HepG2 (cell line): ENCODE data around the gene E2F3. TPM values are rescaled to one million over a fixed set of nuclear protein-coding genes. Genes with fewer than 3 reads are reported as not detected.
A peak's percentile ranks its signal among the peaks of the same experiment; 100 is the strongest.

Source experiments
- FOXC1 ChIP-seq: sonication (generic); formaldehyde crosslinking; IDR thresholded peaks from 2 replicates; pipeline ENCODE4 v1.8.0; 2022; ENCODE audit warnings: mild to moderate bottlenecking, missing genetic modification reagents, borderline replicate concordance
- GATAD2A ChIP-seq: IDR thresholded peaks from 2 replicates; pipeline ENCODE4 v1.6.1; 2016
- GLMP ChIP-seq: sonication (generic); formaldehyde crosslinking; IDR thresholded peaks from 2 replicates; pipeline ENCODE4 v1.9.0; 2021; ENCODE audit warnings: missing genetic modification reagents, mild to moderate bottlenecking, borderline replicate concordance
- HNRNPL ChIP-seq: fragments of 200-400 bp; formaldehyde crosslinking; IDR thresholded peaks from 2 replicates; pipeline ENCODE4 v1.6.1; 2017; ENCODE audit warnings: mild to moderate bottlenecking, low read depth, low read length
- MBD4 ChIP-seq: IDR thresholded peaks from 2 replicates; pipeline ENCODE4 v1.6.1; 2012; ENCODE audit warnings: low read length, inconsistent platforms, borderline replicate concordance
- MEIS1 ChIP-seq: sonication (generic); formaldehyde crosslinking; IDR thresholded peaks from 2 replicates; pipeline ENCODE4 v1.9.0; 2021; ENCODE audit warnings: mild to moderate bottlenecking, missing genetic modification reagents, moderate library complexity, borderline replicate concordance
- MEIS2 ChIP-seq: sonication (generic); formaldehyde crosslinking; IDR thresholded peaks from 2 replicates; pipeline ENCODE4 v1.9.0; 2021; ENCODE audit warnings: mild to moderate bottlenecking, missing genetic modification reagents
- NCOR1 ChIP-seq: fragments of 200-600 bp; sonication (generic); IDR thresholded peaks from 2 replicates; pipeline ENCODE4 v1.7.0; 2017; ENCODE audit warnings: antibody characterized with exemption, low read length, borderline replicate concordance
- NKX3-1 ChIP-seq: sonication (generic); formaldehyde crosslinking; IDR thresholded peaks from 2 replicates; pipeline ENCODE4 v1.5.0; 2020; ENCODE audit warnings: missing genetic modification reagents
- ONECUT2 ChIP-seq: sonication (generic); formaldehyde crosslinking; IDR thresholded peaks from 2 replicates; pipeline ENCODE4 v1.4.0; 2020; ENCODE audit warnings: missing genetic modification reagents
- SETDB1 ChIP-seq: sonication (generic); formaldehyde crosslinking; IDR thresholded peaks from 2 replicates; pipeline ENCODE4 v1.5.1; 2020; ENCODE audit warnings: missing genetic modification reagents, mild to moderate bottlenecking, borderline replicate concordance
- TEF ChIP-seq: sonication (generic); formaldehyde crosslinking; IDR thresholded peaks from 2 replicates; pipeline ENCODE4 v1.5.0; 2020; ENCODE audit warnings: missing genetic modification reagents
- ZFP36L2 ChIP-seq: sonication (generic); formaldehyde crosslinking; IDR thresholded peaks from 2 replicates; pipeline ENCODE4 v1.4.0; 2020; ENCODE audit warnings: missing genetic modification reagents
- ZFY ChIP-seq: sonication (generic); formaldehyde crosslinking; IDR thresholded peaks from 2 replicates; pipeline ENCODE4 v1.4.0; 2020; ENCODE audit warnings: missing genetic modification reagents
- ZNF296 ChIP-seq: sonication (generic); formaldehyde crosslinking; conservative IDR thresholded peaks from 2 replicates; pipeline ENCODE4 v1.5.0; 2020; ENCODE audit warnings: mild to moderate bottlenecking, missing genetic modification reagents
- ZNF337 ChIP-seq: sonication (generic); formaldehyde crosslinking; IDR thresholded peaks from 2 replicates; pipeline ENCODE4 v1.5.1; 2020; ENCODE audit warnings: missing genetic modification reagents, low read depth, mild to moderate bottlenecking, borderline replicate concordance
- ZNF598 ChIP-seq: sonication (generic); formaldehyde crosslinking; IDR thresholded peaks from 2 replicates; pipeline ENCODE4 v1.5.1; 2020; ENCODE audit warnings: mild to moderate bottlenecking, missing genetic modification reagents, borderline replicate concordance
- ZNF7 ChIP-seq: IDR thresholded peaks from 2 replicates; pipeline ENCODE4 v1.6.1; 2016; ENCODE audit warnings: missing biosample characterization, missing genetic modification reagents
- ZNF740 ChIP-seq: sonication (generic); formaldehyde crosslinking; IDR thresholded peaks from 2 replicates; pipeline ENCODE4 v1.4.0; 2020; ENCODE audit warnings: missing genetic modification reagents
- ZNF772 ChIP-seq: sonication (generic); formaldehyde crosslinking; IDR thresholded peaks from 2 replicates; pipeline ENCODE4 v1.5.0; 2020; ENCODE audit warnings: mild to moderate bottlenecking, missing genetic modification reagents
- polyA plus RNA-seq, 8 experiments: library from polyadenylated mRNA; depleted of rRNA in 3 of 8; stranded (reverse) in 7 of 8; unstranded in 1 of 8; fragments of >200 nt; fragmentation: Illumina TruSeq in 4 of 8; extraction: Trizol in 4 of 8; gene quantifications; 2 replicates each; pipeline versions ENCODE4 v1.2.1 to v1.2.3, GENCODE V29; 2011 to 2016; ENCODE audit warnings: low read depth in 4 of 8, missing spikeins in 1 of 8, mixed read lengths in 1 of 8; ENCODE audit not compliant: insufficient read depth in 1 of 8
- total RNA-seq, 5 experiments: library from RNA; depleted of rRNA; stranded (reverse); fragments of >200 nt; fragmentation: Illumina TruSeq; extraction: Trizol; gene quantifications; 2 replicates each; pipeline ENCODE4 v1.2.3, GENCODE V29; 2016; ENCODE audit warnings: low read depth in 1 of 5
- TF ChIP-seq, protein P1 (sequence below): IDR thresholded peaks from 2 replicates; pipeline ENCODE4 v1.4.0; 2020; ENCODE audit warnings: mild to moderate bottlenecking, missing genetic modification reagents
- TF ChIP-seq, protein P2 (sequence below): sonication (generic); formaldehyde crosslinking; conservative IDR thresholded peaks from 2 replicates; pipeline ENCODE4 v1.4.0; 2020; ENCODE audit warnings: mild to moderate bottlenecking, missing genetic modification reagents, moderate library complexity

E2F3 gene
- total and polyA plus RNA-seq, 2 of the 13 experiments (the other 11 are each of a cell fraction or from before 2014, with no cell fraction given), result 8.5 to 12.7 TPM

GRCh38 chr6:20427856-20428255, 26.2 kb downstream of the E2F3 start (continued):
- TF ChIP-seq MEIS1 (CRISPR knock-in tag) (no peak), NKX3-1 (no peak), ZNF598 (CRISPR knock-in tag) (0 out of 2 replicates have a peak, but pooled peaks have one; percentile 5), SETDB1 (CRISPR knock-in tag) (no peak), ZFY (CRISPR knock-in tag) (peak; percentile 17; the same call in 1 of the 2 replicates), FOXC1 (CRISPR knock-in tag) (0 out of 2 replicates have a peak, but pooled peaks have one; percentile 12), GATAD2A (CRISPR knock-in tag) (0 out of 2 replicates have a peak, but pooled peaks have one; percentile 21), ZFP36L2 (CRISPR knock-in tag) (no peak), MEIS2 (no peak), MBD4 (no peak), ZNF740 (CRISPR knock-in tag) (no peak), ZNF296 (CRISPR knock-in tag) (no peak), HNRNPL (no peak), ZNF772 (CRISPR knock-in tag) (no peak), ONECUT2 (CRISPR knock-in tag) (no peak), GLMP (CRISPR knock-in tag) (no peak), TEF (CRISPR knock-in tag) (no peak), ZNF7 (no peak), ZNF337 (no peak), NCOR1 (no peak)
- TF ChIP-seq, protein P1, sequence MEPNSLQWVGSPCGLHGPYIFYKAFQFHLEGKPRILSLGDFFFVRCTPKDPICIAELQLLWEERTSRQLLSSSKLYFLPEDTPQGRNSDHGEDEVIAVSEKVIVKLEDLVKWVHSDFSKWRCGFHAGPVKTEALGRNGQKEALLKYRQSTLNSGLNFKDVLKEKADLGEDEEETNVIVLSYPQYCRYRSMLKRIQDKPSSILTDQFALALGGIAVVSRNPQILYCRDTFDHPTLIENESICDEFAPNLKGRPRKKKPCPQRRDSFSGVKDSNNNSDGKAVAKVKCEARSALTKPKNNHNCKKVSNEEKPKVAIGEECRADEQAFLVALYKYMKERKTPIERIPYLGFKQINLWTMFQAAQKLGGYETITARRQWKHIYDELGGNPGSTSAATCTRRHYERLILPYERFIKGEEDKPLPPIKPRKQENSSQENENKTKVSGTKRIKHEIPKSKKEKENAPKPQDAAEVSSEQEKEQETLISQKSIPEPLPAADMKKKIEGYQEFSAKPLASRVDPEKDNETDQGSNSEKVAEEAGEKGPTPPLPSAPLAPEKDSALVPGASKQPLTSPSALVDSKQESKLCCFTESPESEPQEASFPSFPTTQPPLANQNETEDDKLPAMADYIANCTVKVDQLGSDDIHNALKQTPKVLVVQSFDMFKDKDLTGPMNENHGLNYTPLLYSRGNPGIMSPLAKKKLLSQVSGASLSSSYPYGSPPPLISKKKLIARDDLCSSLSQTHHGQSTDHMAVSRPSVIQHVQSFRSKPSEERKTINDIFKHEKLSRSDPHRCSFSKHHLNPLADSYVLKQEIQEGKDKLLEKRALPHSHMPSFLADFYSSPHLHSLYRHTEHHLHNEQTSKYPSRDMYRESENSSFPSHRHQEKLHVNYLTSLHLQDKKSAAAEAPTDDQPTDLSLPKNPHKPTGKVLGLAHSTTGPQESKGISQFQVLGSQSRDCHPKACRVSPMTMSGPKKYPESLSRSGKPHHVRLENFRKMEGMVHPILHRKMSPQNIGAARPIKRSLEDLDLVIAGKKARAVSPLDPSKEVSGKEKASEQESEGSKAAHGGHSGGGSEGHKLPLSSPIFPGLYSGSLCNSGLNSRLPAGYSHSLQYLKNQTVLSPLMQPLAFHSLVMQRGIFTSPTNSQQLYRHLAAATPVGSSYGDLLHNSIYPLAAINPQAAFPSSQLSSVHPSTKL (CRISPR knock-in tag), result no peak
- TF ChIP-seq, protein P2, sequence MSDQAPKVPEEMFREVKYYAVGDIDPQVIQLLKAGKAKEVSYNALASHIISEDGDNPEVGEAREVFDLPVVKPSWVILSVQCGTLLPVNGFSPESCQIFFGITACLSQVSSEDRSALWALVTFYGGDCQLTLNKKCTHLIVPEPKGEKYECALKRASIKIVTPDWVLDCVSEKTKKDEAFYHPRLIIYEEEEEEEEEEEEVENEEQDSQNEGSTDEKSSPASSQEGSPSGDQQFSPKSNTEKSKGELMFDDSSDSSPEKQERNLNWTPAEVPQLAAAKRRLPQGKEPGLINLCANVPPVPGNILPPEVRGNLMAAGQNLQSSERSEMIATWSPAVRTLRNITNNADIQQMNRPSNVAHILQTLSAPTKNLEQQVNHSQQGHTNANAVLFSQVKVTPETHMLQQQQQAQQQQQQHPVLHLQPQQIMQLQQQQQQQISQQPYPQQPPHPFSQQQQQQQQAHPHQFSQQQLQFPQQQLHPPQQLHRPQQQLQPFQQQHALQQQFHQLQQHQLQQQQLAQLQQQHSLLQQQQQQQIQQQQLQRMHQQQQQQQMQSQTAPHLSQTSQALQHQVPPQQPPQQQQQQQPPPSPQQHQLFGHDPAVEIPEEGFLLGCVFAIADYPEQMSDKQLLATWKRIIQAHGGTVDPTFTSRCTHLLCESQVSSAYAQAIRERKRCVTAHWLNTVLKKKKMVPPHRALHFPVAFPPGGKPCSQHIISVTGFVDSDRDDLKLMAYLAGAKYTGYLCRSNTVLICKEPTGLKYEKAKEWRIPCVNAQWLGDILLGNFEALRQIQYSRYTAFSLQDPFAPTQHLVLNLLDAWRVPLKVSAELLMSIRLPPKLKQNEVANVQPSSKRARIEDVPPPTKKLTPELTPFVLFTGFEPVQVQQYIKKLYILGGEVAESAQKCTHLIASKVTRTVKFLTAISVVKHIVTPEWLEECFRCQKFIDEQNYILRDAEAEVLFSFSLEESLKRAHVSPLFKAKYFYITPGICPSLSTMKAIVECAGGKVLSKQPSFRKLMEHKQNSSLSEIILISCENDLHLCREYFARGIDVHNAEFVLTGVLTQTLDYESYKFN (CRISPR knock-in tag), result peak; percentile 40; the same call in 1 of the 2 replicates
